Testis (tissue), 3 donors: ENCODE results near the gene ELAC2. TPM values are rescaled to one million over a fixed set of nuclear protein-coding genes. Genes with fewer than 3 reads are reported as not detected.

Source experiments
- DNase-seq: peaks from one replicate; pipeline ENCODE4 v3.0.0-alpha.2; 2019
- H3K27ac ChIP-seq, 2 donors: fragments of 200-600 bp; sonication (generic); one replicate each; pipeline ENCODE4 v1.5.1; 2019
- H3K27me3 ChIP-seq: fragments of 200-600 bp; sonication (generic); one replicate; pipeline ENCODE4 v1.5.1; 2019
- H3K36me3 ChIP-seq: fragments of 200-600 bp; sonication (generic); one replicate; pipeline ENCODE4 v1.5.1; 2017; ENCODE audit warnings: low read depth; ENCODE audit errors: missing control alignments
- H3K4me1 ChIP-seq: fragments of 200-600 bp; sonication (generic); one replicate; pipeline ENCODE4 v1.5.1; 2019
- H3K4me3 ChIP-seq, 2 donors: fragments of 200-600 bp; sonication (generic); one replicate each; pipeline ENCODE4 v1.5.1; 2017 to 2019
- H3K9me3 ChIP-seq: fragments of 200-600 bp; sonication (generic); one replicate; pipeline ENCODE4 v1.5.1; 2017
- CTCF ChIP-seq, 3 experiments: fragments of 450-650 bp in 2 of 3; fragments of 200-600 bp in 1 of 3; sonication (generic) in 1 of 3; IDR thresholded peaks; one replicate each; pipeline ENCODE4 v1.5.1; 2016 to 2019; ENCODE audit warnings: antibody characterized with exemption in 3 of 3, mild to moderate bottlenecking in 2 of 3, moderate library complexity in 1 of 3
- POLR2A ChIP-seq: fragments of 450-650 bp; IDR thresholded peaks from one replicate; pipeline ENCODE4 v1.6.1; 2017; ENCODE audit warnings: antibody characterized with exemption, mild to moderate bottlenecking, moderate library complexity
- WGBS, 2 donors: methylation state at CpG; one replicate each; pipeline ENCODE4 v1.1.5; 2018; 5-methylcytosine and 5-hydroxymethylcytosine counted together
- intact Hi-C: fragments of 100-400 bp; cut with DNase I; formaldehyde crosslinking; loops from one replicate; pipeline ENCODE4 v1.15.1; 2023; ENCODE audit warnings: low total_unique reads
- polyA plus RNA-seq: library from polyadenylated mRNA; stranded (reverse); fragments of 350-450 nt; fragmentation: Illumina TruSeq; extraction: RNeasy Lipid Tissue Mini Kit (QIAGEN cat#74804); gene quantifications from one replicate; pipeline ENCODE4 v1.2.3, GENCODE V29; 2014; ENCODE audit warnings: low read depth, low replicate concordance; ENCODE audit not compliant: insufficient read depth
- total RNA-seq, 2 donors: library from RNA; depleted of rRNA; stranded (reverse); fragments of >200 nt; gene quantifications; one replicate each; pipeline ENCODE4 v1.2.3, GENCODE V29; 2016

Gene ELAC2
- total and polyA plus RNA-seq, 3 donors from 2014 or later = 65.0 to 114 (median 108) TPM

- no peak overlapping the region for H3K4me3 ChIP-seq
- no peak overlapping the region for H3K27ac ChIP-seq
- no peaks in the 10 kb centered on the region for H3K9me3 ChIP-seq
- intact Hi-C loops = no loop called here
- TF ChIP-seq CTCF (IDR thresholded peaks at IDR 0.05) = no peak
- no peak for TF ChIP-seq POLR2A
- H3K27me3 ChIP-seq = no peaks in the 10 kb centered on the region
- WGBS, 2 donors = 88 to 89% methylated on average over 24 to 25 of the region's 25 CpGs
- DNase-seq = no peak
- H3K36me3 ChIP-seq = no peaks in the 10 kb centered on the region
- peaks cover under 1% of the 10 kb centered on the region for H3K4me1 ChIP-seq
These were observed 27.6 kb downstream of the ELAC2 start for GRCh38 chr17:12990041-12990808.

- no peak for TF ChIP-seq CTCF (IDR thresholded peaks at IDR 0.05)
- TF ChIP-seq POLR2A = no peak
- Histone ChIP-seq H3K4me1 (peaks cover 6% of the 10 kb centered on the region), H3K4me3 (no peak overlapping the region), H3K27ac (no peak overlapping the region), H3K9me3 (no peaks in the 10 kb centered on the region), H3K27me3 (no peaks in the 10 kb centered on the region), H3K36me3 (no peaks in the 10 kb centered on the region)
- no peak for DNase-seq
- intact Hi-C loops = no loop called here
- 81 to 90% methylated on average over 12 of the region's 12 CpGs for WGBS, 2 donors
These were observed 30.7 kb downstream of the ELAC2 start for GRCh38 chr17:12987120-12987519.

- Histone ChIP-seq H3K4me3 (no peak overlapping the region), H3K9me3 (no peaks in the 10 kb centered on the region), H3K27ac (no peak overlapping the region), H3K36me3 (no peaks in the 10 kb centered on the region), H3K27me3 (no peaks in the 10 kb centered on the region), H3K4me1 (peaks cover 6% of the 10 kb centered on the region)
- 53 to 59% methylated on average over 13 to 14 of the region's 14 CpGs for WGBS, 2 donors
- TF ChIP-seq CTCF (IDR thresholded peaks at IDR 0.05) = no peak
- TF ChIP-seq POLR2A = no peak
- DNase-seq = no peak
- intact Hi-C loops = no loop called here
These were observed 32.2 kb downstream of the ELAC2 start for GRCh38 chr17:12985431-12986293.

GRCh38 chr17:12983991-12984884 lies 33.6 kb downstream of the ELAC2 start:
- WGBS, 2 donors = 61 to 65% methylated on average over 18 to 21 of the region's 21 CpGs
- Histone ChIP-seq H3K36me3 (no peaks in the 10 kb centered on the region), H3K4me3 (no peak overlapping the region), H3K27ac (peak overlapping the region in 1 of 2 donors; percentile 42), H3K4me1 (peaks cover 6% of the 10 kb centered on the region), H3K9me3 (no peaks in the 10 kb centered on the region), H3K27me3 (no peaks in the 10 kb centered on the region)
- DNase-seq = peak; percentile 53
- TF ChIP-seq POLR2A (no peak), CTCF (IDR thresholded peaks at IDR 0.05) (no peak)
- intact Hi-C loops = no loop called here
